GM13977 (cell line): Measurements from ENCODE around the gene GRIK4.

Source experiments
- DNase-seq: peaks from one replicate; pipeline ENCODE4 v3.0.0; 2012; ENCODE audit warnings: low spot score
- in situ Hi-C: fragments of 300-500 bp; cut with MboI; formaldehyde crosslinking; loops from one replicate; pipeline ENCODE4 v1.12.0; 2022; ENCODE audit warnings: low sequenced_read_pairs, low pct_unique_long_range_greater_than_20kb, mixed read lengths, inconsistent platforms; ENCODE audit not compliant: unreplicated experiment
- TF ChIP-seq, protein P1 (sequence below): IDR thresholded peaks from 2 replicates; pipeline ENCODE4 v1.5.1; 2012; ENCODE audit warnings: mild to moderate bottlenecking, control low read depth; ENCODE audit not compliant: insufficient read depth; ENCODE audit errors: extremely low read depth, missing control alignments

GRIK4 gene

DNA sequence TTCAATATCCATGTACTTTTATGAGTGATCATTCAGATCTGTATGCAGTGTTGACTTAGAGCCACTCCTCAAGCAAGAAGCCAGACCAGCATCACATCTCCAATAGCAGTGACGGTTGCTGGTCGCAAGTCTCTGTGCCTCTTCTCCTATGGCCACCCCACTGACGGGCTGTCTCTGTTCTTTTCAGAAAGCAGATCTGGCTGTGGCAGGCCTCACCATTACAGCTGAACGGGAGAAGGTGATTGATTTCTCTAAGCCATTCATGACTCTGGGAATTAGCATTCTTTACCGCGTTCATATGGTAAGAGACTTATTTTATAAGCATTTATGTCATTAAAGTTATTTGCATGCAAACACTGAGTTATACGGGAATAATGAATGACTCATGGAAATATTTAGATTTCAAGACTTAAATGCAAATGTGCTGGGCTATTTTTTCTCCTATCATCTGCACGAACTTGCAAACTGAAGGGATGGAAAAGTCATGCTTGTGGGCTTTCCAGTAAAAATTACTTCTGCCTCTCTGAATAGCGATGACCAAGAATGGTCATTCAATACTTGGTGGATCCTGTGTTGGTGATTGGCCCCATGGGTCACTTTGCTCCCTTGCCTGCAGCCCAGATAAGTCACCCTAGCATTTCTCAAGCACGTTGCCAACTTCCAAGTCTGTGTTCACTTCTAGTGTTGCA lies 428.8 kb downstream of the GRIK4 start:
- in situ Hi-C loops = loop anchor here (25.0 kb wide), 1 partner anchor 428 kb away; the partner anchor contains the start of gene GRIK4
- no peak for DNase-seq
- TF ChIP-seq, protein P1, sequence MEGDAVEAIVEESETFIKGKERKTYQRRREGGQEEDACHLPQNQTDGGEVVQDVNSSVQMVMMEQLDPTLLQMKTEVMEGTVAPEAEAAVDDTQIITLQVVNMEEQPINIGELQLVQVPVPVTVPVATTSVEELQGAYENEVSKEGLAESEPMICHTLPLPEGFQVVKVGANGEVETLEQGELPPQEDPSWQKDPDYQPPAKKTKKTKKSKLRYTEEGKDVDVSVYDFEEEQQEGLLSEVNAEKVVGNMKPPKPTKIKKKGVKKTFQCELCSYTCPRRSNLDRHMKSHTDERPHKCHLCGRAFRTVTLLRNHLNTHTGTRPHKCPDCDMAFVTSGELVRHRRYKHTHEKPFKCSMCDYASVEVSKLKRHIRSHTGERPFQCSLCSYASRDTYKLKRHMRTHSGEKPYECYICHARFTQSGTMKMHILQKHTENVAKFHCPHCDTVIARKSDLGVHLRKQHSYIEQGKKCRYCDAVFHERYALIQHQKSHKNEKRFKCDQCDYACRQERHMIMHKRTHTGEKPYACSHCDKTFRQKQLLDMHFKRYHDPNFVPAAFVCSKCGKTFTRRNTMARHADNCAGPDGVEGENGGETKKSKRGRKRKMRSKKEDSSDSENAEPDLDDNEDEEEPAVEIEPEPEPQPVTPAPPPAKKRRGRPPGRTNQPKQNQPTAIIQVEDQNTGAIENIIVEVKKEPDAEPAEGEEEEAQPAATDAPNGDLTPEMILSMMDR = no peak

DNA sequence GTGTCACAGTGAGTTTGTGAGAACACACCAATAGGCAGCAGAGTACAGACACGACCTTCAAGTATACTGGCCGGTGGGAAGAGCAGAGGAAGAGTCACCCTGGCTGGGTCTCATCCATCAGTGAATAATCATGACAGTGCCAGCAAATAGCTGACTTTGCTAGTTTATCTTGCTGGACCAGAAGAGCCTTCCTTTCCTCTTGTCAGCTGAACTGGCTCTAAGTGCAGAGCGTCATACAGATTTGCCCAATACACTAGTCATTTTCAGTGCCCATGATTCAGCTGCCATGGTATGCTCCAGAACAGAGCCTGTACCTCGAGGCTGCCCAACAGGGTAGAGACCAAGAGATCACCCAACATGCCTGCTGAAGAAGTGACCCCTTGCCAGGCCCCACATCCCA lies 429.5 kb downstream of the GRIK4 start:
- DNase-seq = no peak
- TF ChIP-seq, protein P1 = no peak
- in situ Hi-C loops = loop anchor here (25.0 kb wide), 1 partner anchor 429 kb away; the partner anchor contains the start of gene GRIK4

- TF ChIP-seq, protein P1 = no peak
- DNase-seq = no peak
- in situ Hi-C loops = loop anchor here (25.0 kb wide), 1 partner anchor 430 kb away; the partner anchor contains the start of gene GRIK4
Observed at GRCh38 chr11:120942701-120943100, 431.2 kb downstream of the GRIK4 start.

GRCh38 chr11:120945042-120945441 lies 433.5 kb downstream of the GRIK4 start:
- in situ Hi-C loops = loop anchor here (25.0 kb wide), 1 partner anchor 433 kb away; the partner anchor contains the start of gene GRIK4
- TF ChIP-seq, protein P1 = peak; percentile 11
- no peak for DNase-seq

- TF ChIP-seq, protein P1 = no peak
- DNase-seq = no peak
- in situ Hi-C loops = no loop called here
Observed at GRCh38 chr11:120950880-120951279, 439.3 kb downstream of the GRIK4 start.

DNA sequence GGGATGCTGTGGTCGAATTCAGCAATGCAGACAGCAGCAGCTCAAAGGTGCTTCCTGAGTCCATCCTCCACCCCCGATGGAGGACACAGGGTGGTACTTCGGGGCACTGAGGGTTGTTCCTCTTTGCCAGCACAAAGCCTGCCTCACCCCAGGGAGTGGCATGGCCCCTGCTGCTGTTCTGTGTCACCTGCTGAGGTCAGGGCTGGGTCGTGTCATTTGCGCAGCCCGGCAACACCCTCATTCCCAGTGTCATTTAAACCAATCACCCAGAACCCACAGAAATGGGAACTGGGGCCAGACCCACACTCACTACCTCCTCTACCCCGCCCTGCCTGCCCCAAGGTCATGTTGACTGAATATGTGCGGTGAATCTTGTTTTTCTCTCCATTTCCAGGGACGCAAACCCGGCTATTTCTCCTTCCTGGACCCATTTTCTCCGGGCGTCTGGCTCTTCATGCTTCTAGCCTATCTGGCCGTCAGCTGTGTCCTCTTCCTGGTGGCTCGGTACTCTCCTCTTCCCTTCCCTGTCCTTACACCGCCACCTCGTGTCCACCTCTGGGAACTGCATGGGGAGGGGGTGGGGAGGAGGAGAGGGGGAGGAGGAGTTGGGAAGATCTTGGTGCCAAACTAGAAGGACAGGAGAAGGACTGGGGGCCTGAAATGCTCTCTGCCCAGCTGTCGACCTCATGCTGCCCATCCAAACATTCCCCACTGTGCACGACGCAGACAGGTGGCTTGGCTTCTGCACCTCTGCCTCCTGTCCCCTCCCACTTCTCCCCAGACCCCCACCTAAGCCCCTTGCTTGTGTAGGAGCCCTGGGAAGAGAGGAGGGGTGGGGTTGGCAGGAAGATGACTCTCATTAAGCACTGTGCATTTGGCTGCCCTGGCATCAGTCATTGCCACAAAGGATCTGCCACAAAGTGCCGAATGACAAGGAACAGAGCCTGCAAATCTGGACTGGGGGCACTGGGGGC lies 441.2 kb downstream of the GRIK4 start:
- in situ Hi-C loops = no loop called here
- TF ChIP-seq, protein P1 = peak; percentile 86
- peak; percentile 75 for DNase-seq
